ENCODE data around the gene LEAP2. TPM values are rescaled to one million over a fixed set of nuclear protein-coding genes. Genes with fewer than 3 reads are reported as not detected.

The LEAP2 gene
- total RNA-seq, 1 experiment from 2014 or later = 1.4 TPM

DNA sequence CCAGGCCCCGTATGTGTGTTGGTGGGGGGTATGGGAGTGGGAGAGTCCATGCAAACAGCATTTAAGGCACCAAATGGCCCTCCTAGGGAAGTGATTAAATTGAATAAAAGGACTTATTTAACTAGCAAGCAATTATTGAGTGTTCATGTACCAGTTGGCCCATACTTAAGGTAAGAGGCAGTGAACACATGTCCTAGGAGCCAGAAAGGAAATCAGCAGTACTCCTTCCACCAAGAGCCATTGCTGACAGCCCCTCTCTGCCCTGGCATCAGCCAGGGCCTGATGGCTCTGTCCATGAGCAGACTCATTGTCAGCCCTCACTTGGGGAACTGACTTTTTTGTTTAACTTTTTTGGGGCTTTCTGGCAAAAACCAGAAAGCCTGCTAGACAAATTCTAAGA is 32.6 kb upstream of the LEAP2 start:
- no peaks in the 10 kb centered on the region for H4K20me1 ChIP-seq (ENCODE audit: control insufficient read depth, insufficient read depth, insufficient read length)
- no peak for DNase-seq
- no peak overlapping the region for H3K27ac ChIP-seq (ENCODE audit: insufficient read length, low read depth, low read length)
- no peak overlapping the region for H3K27ac Mint-ChIP-seq
- no peaks in the 10 kb centered on the region for H3K79me1 ChIP-seq (ENCODE audit: insufficient read depth, low read depth, low read length, poor library complexity, severe bottlenecking)
- WGBS (ENCODE audit: extremely low coverage, insufficient read length, low lambda C conversion rate) = no CpG with 5 or more reads among the region's 1 CpG
- no peak overlapping the region for H3K9ac ChIP-seq (ENCODE audit: extremely low read depth, insufficient read length, low read length)
- H2BK20ac ChIP-seq (ENCODE audit: low read depth, low read length, poor library complexity, severe bottlenecking) = no peak overlapping the region
- no peaks in the 10 kb centered on the region; a peak in 1 of 4 replicates for H3K4me1 Mint-ChIP-seq
- H2AK5ac ChIP-seq (ENCODE audit: insufficient read length, low read length) = no peak overlapping the region
- H3K4ac ChIP-seq (ENCODE audit: low read depth, low read length) = no peak overlapping the region
- no peak overlapping the region for H3K4me3 Mint-ChIP-seq
- no peak overlapping the region for H3K14ac ChIP-seq (ENCODE audit: insufficient read depth, low read length)
- H3K56ac ChIP-seq (ENCODE audit: insufficient read length, low read depth, low read length) = no peak overlapping the region
- no peak overlapping the region for H3K4me2 ChIP-seq (ENCODE audit: insufficient read depth, insufficient read length, low read length)
- no peaks in the 10 kb centered on the region for H3K27me3 ChIP-seq (ENCODE audit: insufficient read depth, low read length)
- H3K23me2 ChIP-seq (ENCODE audit: insufficient read length, low read depth, low read length, poor library complexity, severe bottlenecking) = no peaks in the 10 kb centered on the region
- no peaks in the 10 kb centered on the region for H3K9me3 ChIP-seq (ENCODE audit: control insufficient read depth, low read depth, low read length)
- H2BK120ac ChIP-seq (ENCODE audit: low read depth, low read length, poor library complexity, severe bottlenecking) = no peak overlapping the region
- H3K79me2 ChIP-seq (ENCODE audit: insufficient read depth, low read length) = no peaks in the 10 kb centered on the region
- no peaks in the 10 kb centered on the region for H3K4me1 ChIP-seq (ENCODE audit: insufficient read depth, low read length)
- H2BK12ac ChIP-seq (ENCODE audit: insufficient read length, low read depth, low read length) = no peak overlapping the region
- no peak overlapping the region for H3K23ac ChIP-seq (ENCODE audit: insufficient read length, low read depth, low read length)
- no peak overlapping the region for H2BK5ac ChIP-seq (ENCODE audit: insufficient read length, low read length)
- no peak overlapping the region for H4K5ac ChIP-seq (ENCODE audit: insufficient read length, low read depth, low read length)
- no peak for TF ChIP-seq CTCF (conservative IDR thresholded peaks at IDR 0.05)
- H4K8ac ChIP-seq (replicated peaks; ENCODE audit: insufficient read length, low read depth, low read length) = no peak overlapping the region
- H3K9me3 Mint-ChIP-seq = no peaks in the 10 kb centered on the region
- H3K36me3 Mint-ChIP-seq (ENCODE audit: insufficient read depth in 1 of 3, low read depth in 3 of 3) = no peaks in the 10 kb centered on the region
- H3K27me3 Mint-ChIP-seq (ENCODE audit: low read depth) = peaks cover 2% of the 10 kb centered on the region
- H2BK15ac ChIP-seq (ENCODE audit: low read depth, low read length) = no peak overlapping the region
- H4K91ac ChIP-seq (ENCODE audit: insufficient read length, low read depth, low read length) = no peak overlapping the region
- no peak overlapping the region for H3K18ac ChIP-seq (ENCODE audit: insufficient read length, low read depth, low read length)
- H2AFZ ChIP-seq (ENCODE audit: low read length) = no peak overlapping the region
- no peak overlapping the region for H3T11ph ChIP-seq (ENCODE audit: low read length)

Data from H9 (cell line).